Central memory CD8-positive, alpha-beta T cell (primary cell): ENCODE data around the gene SERPINB1.

ENCODE experiments used
- ATAC-seq: fragments of 150-1000 bp; cut with Tn5 transposase; replicated peaks from 2 replicates; pipeline ENCODE4 v1.10.0; 2022; ENCODE audit warnings: mild to moderate bottlenecking, moderate FRiP score, moderate number of reproducible peaks; ENCODE audit not compliant: poor library complexity, severe bottlenecking; ENCODE audit errors: extremely low read depth
- DNase-seq, 2 donors: peaks; one replicate each; pipeline ENCODE4 v3.0.0; 2021; ENCODE audit warnings: low spot score in 2 of 2
- H3K27ac Mint-ChIP-seq: one replicate; pipeline ENCODE4 v1.8.0; 2022; ENCODE audit warnings: low read depth, mild to moderate bottlenecking, moderate library complexity, mixed read lengths
- H3K27me3 Mint-ChIP-seq: one replicate; pipeline ENCODE4 v1.8.0; 2022; ENCODE audit warnings: mixed read lengths
- H3K36me3 Mint-ChIP-seq: one replicate; pipeline ENCODE4 v1.8.0; 2022; ENCODE audit warnings: mild to moderate bottlenecking, moderate library complexity, mixed read lengths; ENCODE audit not compliant: insufficient read depth
- H3K4me1 Mint-ChIP-seq: one replicate; pipeline ENCODE4 v1.8.0; 2022; ENCODE audit warnings: mixed read lengths
- H3K4me3 Mint-ChIP-seq: one replicate; pipeline ENCODE4 v1.8.0; 2022; ENCODE audit warnings: mild to moderate bottlenecking, moderate library complexity, mixed read lengths
- H3K9me3 Mint-ChIP-seq: one replicate; pipeline ENCODE4 v1.8.0; 2022; ENCODE audit warnings: mixed read lengths

SERPINB1 gene

GRCh38 chr6:2838251-2838650 is 3.4 kb downstream of the SERPINB1 start:
- no peaks in the 10 kb centered on the region for H3K9me3 Mint-ChIP-seq
- H3K27ac Mint-ChIP-seq = no peak overlapping the region
- no peaks in the 10 kb centered on the region for H3K27me3 Mint-ChIP-seq
- DNase-seq = no peak
- no peak for ATAC-seq
- peaks cover 38% of the 10 kb centered on the region for H3K4me1 Mint-ChIP-seq
- H3K36me3 Mint-ChIP-seq = peaks cover 49% of the 10 kb centered on the region
- H3K4me3 Mint-ChIP-seq = no peak overlapping the region

GRCh38 chr6:2834262-2834661 is 7.4 kb downstream of the SERPINB1 start:
- Mint-ChIP-seq H3K36me3 (peaks cover 42% of the 10 kb centered on the region), H3K9me3 (no peaks in the 10 kb centered on the region)

DNA sequence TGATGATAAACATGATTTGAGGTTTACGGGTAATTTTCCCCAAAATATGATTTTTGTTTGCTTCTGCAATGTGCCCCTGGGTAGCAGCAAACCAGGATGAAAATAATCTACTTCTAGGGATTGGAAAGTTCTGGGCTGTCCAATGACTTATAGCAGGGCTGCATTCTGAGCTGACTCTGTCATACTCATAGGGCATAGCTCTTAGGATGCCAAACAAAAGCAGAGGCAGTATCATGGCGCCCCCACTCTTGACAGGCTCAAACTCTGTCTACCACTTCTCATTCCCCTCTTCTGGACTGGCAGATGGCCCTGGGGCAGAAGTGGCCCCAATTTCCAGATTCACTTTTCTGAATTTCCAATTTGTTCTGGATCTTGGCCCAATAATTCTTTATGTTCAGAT is 10.3 kb downstream of the SERPINB1 start:
- Mint-ChIP-seq H3K27ac (no peak overlapping the region), H3K4me3 (no peak overlapping the region), H3K27me3 (no peaks in the 10 kb centered on the region), H3K9me3 (no peaks in the 10 kb centered on the region), H3K36me3 (peaks cover 25% of the 10 kb centered on the region), H3K4me1 (peaks cover 9% of the 10 kb centered on the region)
- no peak for DNase-seq
- no peak for ATAC-seq

More at GRCh38 chr6:2834262-2834661, 7.4 kb downstream of the SERPINB1 start:
- H3K27ac Mint-ChIP-seq = no peak overlapping the region
- ATAC-seq (no peak), DNase-seq (no peak)
- H3K27me3 Mint-ChIP-seq = no peaks in the 10 kb centered on the region
- no peak overlapping the region for H3K4me3 Mint-ChIP-seq
- H3K4me1 Mint-ChIP-seq = peaks cover 13% of the 10 kb centered on the region

DNA sequence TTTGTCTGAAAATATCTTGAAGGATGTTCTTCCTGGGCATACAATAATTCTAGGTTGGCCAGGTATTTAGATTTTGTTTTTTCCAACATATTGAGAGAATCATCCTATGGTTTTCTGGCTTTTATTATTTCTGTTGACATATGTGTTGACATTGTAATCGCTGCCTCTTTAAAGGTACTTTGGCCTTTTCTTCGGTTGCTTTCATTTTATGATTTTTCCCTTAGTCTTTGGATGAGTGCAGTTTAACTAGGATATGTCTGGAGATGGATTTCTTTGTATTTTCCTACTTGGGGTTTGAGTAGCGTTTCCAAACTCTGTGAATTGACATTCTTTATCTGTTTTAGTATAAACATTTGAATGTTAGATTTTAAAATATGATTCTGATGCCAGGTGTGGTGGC is 11.5 kb downstream of the SERPINB1 start:
- Mint-ChIP-seq H3K27me3 (no peaks in the 10 kb centered on the region), H3K27ac (no peak overlapping the region), H3K4me3 (no peak overlapping the region), H3K9me3 (no peaks in the 10 kb centered on the region), H3K36me3 (peaks cover 14% of the 10 kb centered on the region), H3K4me1 (peaks cover 9% of the 10 kb centered on the region)
- ATAC-seq (no peak), DNase-seq (no peak)

DNA sequence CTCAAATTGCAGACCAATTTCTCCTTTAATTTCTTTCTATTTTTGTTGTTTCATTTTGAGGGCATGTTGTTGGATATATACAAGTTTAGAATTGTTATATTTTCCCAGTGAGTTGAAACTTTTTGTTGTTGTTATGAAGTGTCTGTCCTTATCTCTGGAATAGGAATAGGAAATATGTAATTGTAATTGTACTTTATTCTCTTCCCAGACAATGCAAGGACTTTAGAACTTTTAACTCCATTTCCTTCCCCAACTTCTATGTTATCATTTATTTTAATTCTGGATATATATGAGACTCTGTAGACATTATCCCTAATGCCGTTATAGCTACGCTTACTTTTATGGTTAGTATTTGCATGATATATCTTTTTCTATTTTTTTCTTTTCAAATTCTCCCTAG is 12.4 kb downstream of the SERPINB1 start:
- ATAC-seq (no peak), DNase-seq (no peak)
- Mint-ChIP-seq H3K9me3 (no peaks in the 10 kb centered on the region), H3K27me3 (no peaks in the 10 kb centered on the region), H3K4me3 (no peak overlapping the region), H3K4me1 (peaks cover 4% of the 10 kb centered on the region), H3K27ac (no peak overlapping the region), H3K36me3 (peaks cover 8% of the 10 kb centered on the region)

DNA sequence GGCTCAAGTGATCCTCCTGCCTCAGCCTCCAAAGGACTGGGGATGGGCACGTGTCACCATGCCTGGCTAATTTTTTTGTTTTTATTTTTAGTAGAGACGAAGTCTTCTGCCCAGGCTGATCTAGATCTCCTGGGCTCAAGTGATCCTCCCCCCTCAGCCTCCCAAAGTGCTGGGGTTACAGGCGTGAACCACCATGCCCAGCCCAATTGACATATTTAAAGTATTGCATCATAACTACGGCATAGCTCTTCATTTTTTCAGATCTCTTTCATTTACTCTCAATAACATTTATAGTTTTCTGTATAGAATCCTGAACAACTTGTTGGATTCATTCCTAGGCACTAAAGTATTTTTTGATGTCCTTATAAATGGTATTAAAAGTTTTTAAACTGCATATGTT is 13.0 kb downstream of the SERPINB1 start:
- Mint-ChIP-seq H3K27ac (no peak overlapping the region), H3K36me3 (peaks cover 4% of the 10 kb centered on the region), H3K4me3 (no peak overlapping the region), H3K9me3 (no peaks in the 10 kb centered on the region), H3K4me1 (peaks cover 5% of the 10 kb centered on the region), H3K27me3 (no peaks in the 10 kb centered on the region)
- no peak for ATAC-seq
- no peak for DNase-seq

DNA sequence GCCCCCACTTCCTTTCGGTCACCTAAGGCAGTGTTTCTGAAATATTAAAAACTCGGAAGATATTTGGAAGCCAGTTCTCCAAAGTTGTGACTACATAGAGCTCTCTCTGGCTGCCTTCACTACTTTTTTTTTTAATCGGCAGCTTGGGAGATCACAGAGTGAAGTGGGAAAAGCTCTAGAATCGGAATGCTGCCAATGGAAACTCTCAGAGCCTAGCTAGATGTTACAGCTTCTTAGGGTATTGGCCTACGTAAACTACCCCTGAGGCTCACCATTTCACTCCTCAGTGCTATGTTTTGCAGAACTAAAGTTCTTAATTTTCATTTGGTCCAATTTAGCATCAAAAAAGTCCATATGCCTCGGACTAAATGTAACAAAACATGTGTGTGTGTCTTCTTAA is 14.5 kb downstream of the SERPINB1 start:
- DNase-seq = no peak
- no peaks in the 10 kb centered on the region for H3K9me3 Mint-ChIP-seq
- no peak for ATAC-seq
- H3K4me1 Mint-ChIP-seq = peaks cover 5% of the 10 kb centered on the region
- H3K27ac Mint-ChIP-seq = no peak overlapping the region
- H3K4me3 Mint-ChIP-seq = no peak overlapping the region
- H3K36me3 Mint-ChIP-seq = no peaks in the 10 kb centered on the region
- no peaks in the 10 kb centered on the region for H3K27me3 Mint-ChIP-seq

- Mint-ChIP-seq H3K27ac (no peak overlapping the region), H3K27me3 (no peaks in the 10 kb centered on the region), H3K9me3 (no peaks in the 10 kb centered on the region), H3K4me3 (no peak overlapping the region), H3K4me1 (peaks cover 5% of the 10 kb centered on the region), H3K36me3 (no peaks in the 10 kb centered on the region)
- DNase-seq (no peak), ATAC-seq (no peak)
Measured at GRCh38 chr6:2826131-2826530, 15.5 kb downstream of the SERPINB1 start.

DNA sequence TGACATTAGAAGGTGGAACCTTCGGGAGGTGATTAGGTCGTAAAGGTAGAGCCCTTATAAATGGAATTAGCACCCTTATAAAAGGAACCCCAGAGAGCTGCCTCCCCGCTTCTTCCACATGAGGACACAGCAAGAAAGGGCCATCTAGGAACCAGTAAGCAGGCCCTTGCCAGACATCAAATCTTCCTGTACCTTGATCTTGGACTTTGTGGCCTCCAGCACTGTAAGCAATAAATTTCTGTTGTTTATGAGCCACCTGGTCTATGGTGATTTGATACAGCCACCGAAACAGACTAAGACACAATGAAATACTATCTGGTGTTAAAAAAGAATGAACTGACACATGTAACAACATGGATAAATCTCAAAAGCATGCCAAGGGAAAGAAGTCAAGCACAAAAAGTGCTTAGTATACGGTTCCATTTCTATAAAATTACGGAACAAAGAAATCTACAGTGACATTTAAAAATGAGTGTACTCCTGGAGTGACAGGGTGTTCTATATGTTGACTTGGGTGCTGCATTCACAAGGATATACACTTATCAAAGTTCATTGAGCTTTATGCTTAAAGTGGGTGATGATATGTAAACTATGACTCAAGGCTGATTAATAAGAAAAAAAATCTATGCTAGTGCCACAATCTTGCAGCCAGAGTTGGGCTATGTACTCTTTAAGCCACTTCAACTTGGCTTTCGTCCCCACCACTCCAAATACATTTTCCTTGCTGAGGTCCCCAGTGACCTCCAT is 18.4 kb downstream of the SERPINB1 start:
- no peaks in the 10 kb centered on the region for H3K36me3 Mint-ChIP-seq
- no peak overlapping the region for H3K27ac Mint-ChIP-seq
- H3K27me3 Mint-ChIP-seq = no peaks in the 10 kb centered on the region
- H3K9me3 Mint-ChIP-seq = no peaks in the 10 kb centered on the region
- no peak for DNase-seq
- H3K4me3 Mint-ChIP-seq = no peak overlapping the region
- H3K4me1 Mint-ChIP-seq = peaks cover 5% of the 10 kb centered on the region
- no peak for ATAC-seq

DNA sequence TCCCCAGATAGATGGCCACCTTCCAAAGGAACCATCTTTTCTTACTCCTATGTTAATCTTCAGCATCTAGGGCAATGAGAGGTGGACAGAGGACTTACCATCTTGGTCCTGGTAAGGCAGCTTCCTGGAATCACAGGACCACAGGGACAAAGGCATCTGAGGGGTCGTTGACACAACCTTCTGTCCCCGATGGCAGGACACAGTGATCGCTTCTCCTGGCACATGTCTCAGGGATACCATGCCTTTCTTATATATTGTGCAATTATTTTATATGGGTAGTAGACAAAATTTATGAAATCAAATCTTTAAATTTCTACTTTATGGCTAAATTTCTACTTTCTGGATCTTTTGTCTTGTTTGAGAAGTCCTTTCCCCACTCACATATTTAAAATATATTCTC is 20.1 kb downstream of the SERPINB1 start:
- Mint-ChIP-seq H3K36me3 (peaks cover 2% of the 10 kb centered on the region), H3K27me3 (no peaks in the 10 kb centered on the region), H3K27ac (no peak overlapping the region)

GRCh38 chr6:2820415-2820814 is 21.2 kb downstream of the SERPINB1 start:
- ATAC-seq = no peak
- H3K27ac Mint-ChIP-seq = no peak overlapping the region

More for the DNA sequence above, 20.1 kb downstream of the SERPINB1 start:
- ATAC-seq = no peak
- Mint-ChIP-seq H3K9me3 (no peaks in the 10 kb centered on the region), H3K4me3 (no peak overlapping the region), H3K4me1 (peaks cover 5% of the 10 kb centered on the region)
- DNase-seq = no peak

DNA sequence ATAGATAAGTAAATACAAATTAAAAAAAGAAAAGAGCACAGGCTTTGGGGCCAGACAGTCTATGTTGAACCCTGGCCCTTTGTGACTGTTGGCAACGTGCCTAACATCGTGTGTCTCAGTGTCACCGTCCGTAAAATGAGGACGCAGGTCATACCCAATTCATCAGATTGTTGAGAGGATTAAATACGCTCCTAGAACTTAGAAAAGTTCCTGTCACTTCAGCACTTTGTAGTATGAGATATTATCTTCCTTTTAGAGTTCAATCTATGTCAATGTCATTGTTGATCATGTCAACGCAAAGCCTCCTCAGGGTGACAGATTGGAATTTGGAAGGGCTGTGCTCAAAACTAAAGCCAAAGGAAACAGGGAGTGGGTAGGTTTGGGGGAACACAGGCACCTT is 21.7 kb downstream of the SERPINB1 start:
- H3K27ac Mint-ChIP-seq = no peak overlapping the region
- ATAC-seq (no peak), DNase-seq (no peak)
- peaks cover 10% of the 10 kb centered on the region for H3K9me3 Mint-ChIP-seq
- H3K4me3 Mint-ChIP-seq = no peak overlapping the region
- peaks cover 2% of the 10 kb centered on the region for H3K36me3 Mint-ChIP-seq
- H3K27me3 Mint-ChIP-seq = no peaks in the 10 kb centered on the region
- H3K4me1 Mint-ChIP-seq = peaks cover 5% of the 10 kb centered on the region

More at GRCh38 chr6:2820415-2820814, 21.2 kb downstream of the SERPINB1 start:
- DNase-seq = no peak
- Mint-ChIP-seq H3K27me3 (no peaks in the 10 kb centered on the region), H3K36me3 (peaks cover 2% of the 10 kb centered on the region), H3K9me3 (peaks cover 5% of the 10 kb centered on the region), H3K4me1 (peaks cover 5% of the 10 kb centered on the region), H3K4me3 (no peak overlapping the region)

DNA sequence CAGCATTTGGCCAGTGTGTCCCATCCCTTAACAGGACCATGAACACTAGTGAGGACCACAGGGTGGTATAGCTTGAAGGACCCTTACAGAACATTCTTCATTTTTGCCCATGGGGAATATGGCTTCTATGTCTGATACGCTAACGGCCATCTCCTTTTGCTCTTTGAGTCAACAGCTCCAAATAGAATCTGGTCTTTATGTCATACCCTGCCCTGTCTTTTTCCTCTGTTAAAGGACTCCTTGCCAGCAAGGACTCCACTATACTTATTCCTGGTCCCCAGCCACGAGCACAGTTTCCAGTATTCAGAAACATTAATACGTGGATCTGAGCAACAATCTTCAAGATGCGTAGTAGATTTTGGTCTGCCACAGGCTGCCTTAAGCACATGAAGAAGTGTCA is 22.5 kb downstream of the SERPINB1 start:
- Mint-ChIP-seq H3K9me3 (peaks cover 11% of the 10 kb centered on the region), H3K36me3 (peaks cover 2% of the 10 kb centered on the region), H3K27ac (no peak overlapping the region), H3K4me1 (peaks cover under 1% of the 10 kb centered on the region), H3K4me3 (no peak overlapping the region), H3K27me3 (no peaks in the 10 kb centered on the region)
- ATAC-seq (no peak), DNase-seq (no peak)
